Heart left ventricle (tissue), 16 donors: ENCODE measurements around the gene PTPRE. TPM values are rescaled to one million over a fixed set of nuclear protein-coding genes. Genes with fewer than 3 reads are reported as not detected.

Source experiments
- ATAC-seq, 4 donors: fragments of 200-7000 bp; cut with Tn5 transposase; one replicate each; pipeline ENCODE4 v1.9.1; 2020 to 2022; ENCODE audit warnings: moderate library complexity in 4 of 4, mild to moderate bottlenecking in 3 of 4, moderate number of reproducible peaks in 1 of 4
- DNase-seq, 5 donors: peaks; one replicate each; pipeline ENCODE4 v3.0.0-alpha.2; 2020
- H3K27ac ChIP-seq, 12 donors: fragments of 200-600 bp; sonication (generic) in 4 of 12; one replicate each; pipeline versions ENCODE4 v1.5.0 to v1.8.0; 2016 to 2022; ENCODE audit warnings: mild to moderate bottlenecking in 2 of 12
- H3K27me3 ChIP-seq, 9 donors: fragments of 200-600 bp; sonication (generic) in 2 of 9; one replicate each; pipeline versions ENCODE4 v1.5.1 to v1.8.0; 2016 to 2022; ENCODE audit warnings: mild to moderate bottlenecking in 3 of 9
- H3K36me3 ChIP-seq, 9 donors: fragments of 200-600 bp; sonication (generic) in 2 of 9; one replicate each; pipeline versions ENCODE4 v1.5.0 to v1.8.0; 2018 to 2022; ENCODE audit warnings: mild to moderate bottlenecking in 2 of 9
- H3K4me1 ChIP-seq, 12 donors: fragments of 200-600 bp; sonication (generic) in 4 of 12; one replicate each; pipeline versions ENCODE4 v1.5.0 to v1.8.0; 2016 to 2022; ENCODE audit warnings: mild to moderate bottlenecking in 3 of 12
- H3K4me3 ChIP-seq, 12 donors: fragments of 200-600 bp; sonication (generic) in 4 of 12; one replicate each; pipeline versions ENCODE4 v1.5.0 to v1.8.0; 2017 to 2022; ENCODE audit warnings: mild to moderate bottlenecking in 9 of 12, moderate library complexity in 4 of 12
- H3K9me3 ChIP-seq, 12 donors: fragments of 200-600 bp; sonication (generic) in 4 of 12; one replicate each; pipeline versions ENCODE4 v1.5.0 to v1.8.0; 2016 to 2022; ENCODE audit warnings: mild to moderate bottlenecking in 1 of 12
- POLR2A ChIP-seq, 2 donors: fragments of 450-650 bp; IDR thresholded peaks; one replicate each; pipeline ENCODE4 v1.6.1; 2017; ENCODE audit warnings: antibody characterized with exemption in 2 of 2, mild to moderate bottlenecking in 2 of 2, moderate library complexity in 2 of 2
- WGBS, 4 donors: extraction: QIAGEN DNeasy Blood & Tissue Kit in 2 of 4; methylation state at CpG; one replicate each; pipeline versions ENCODE4 v1.1.5 to v1.1.7; 2013 to 2018; 5-methylcytosine and 5-hydroxymethylcytosine counted together
- intact Hi-C, 10 donors: fragments of 100-400 bp; cut with DNase I; formaldehyde crosslinking; loops; one replicate each; pipeline versions ENCODE4 v1.11.1 to v1.14.2; 2022
- polyA plus RNA-seq, 2 donors: library from polyadenylated mRNA; stranded (reverse); fragments of 200-250 nt; gene quantifications; one replicate each; pipeline ENCODE4 v1.2.3, GENCODE V29; 2013
- total RNA-seq, 9 donors: library from RNA; depleted of rRNA in 2 of 9; stranded (reverse); fragments of >200 nt in 2 of 9; fragmentation: NEBNext Ultra II Directional in 3 of 9; extraction: Animal tissue kit (Norgen Biotek cat#: 25700) in 3 of 9; gene quantifications; one replicate each; pipeline versions ENCODE4 v1.1.0 to v1.2.4, GENCODE V29; 2016 to 2023
- TF ChIP-seq, protein P1 (sequence below), 12 donors: fragments of 200-600 bp; sonication (generic) in 4 of 12; IDR thresholded peaks; one replicate each; pipeline versions ENCODE4 v1.5.0 to v1.8.0; 2018 to 2022; ENCODE audit warnings: antibody characterized with exemption in 12 of 12, mild to moderate bottlenecking in 5 of 12
- donor health status: ischemic (EF 13 %, LVEDD 7.1; RV severe dilation, severe dysfunction).
- donor health status: healthy with polysubstance abuse.
- donor health status: DM: no; HTN: yes; CAD: no.
- donor health status: DM: no; HTN: no; CAD: no.
- donor health status: ischemic (EF 25% LVEDD 6.9; RV normal size, moderate dysfunction).
- donor health status: ischemic (EF 25% LVEDD 5.7; RV mildly dilated, moderate dysfunction).
- donor health status: healthy.
- donor health status: DM: yes; HTN: yes; CAD: no.
- donor health status: ischemic (EF 35%, LVEDD 5.7; RV mildly dilated, moderate dysfunction).
- donor health status: nonischemic (EF 11% LVEDD 7.7; RV severe dilation, severe dysfunction).
- donor health status: DM: yes; HTN: yes; CAD: no.
- donor health status: PGD.
- donor health status: ischemic (EF 29% LVEDD 5.4; RV normal size, mild dysfunction).
- donor health status: nonischemic (EF 23%, LVEDD 6.1; RV moderate dilation, normal function).

Gene PTPRE
- total and polyA plus RNA-seq, 11 donors = 6.9 to 55.0 (median 24.1) TPM

DNA sequence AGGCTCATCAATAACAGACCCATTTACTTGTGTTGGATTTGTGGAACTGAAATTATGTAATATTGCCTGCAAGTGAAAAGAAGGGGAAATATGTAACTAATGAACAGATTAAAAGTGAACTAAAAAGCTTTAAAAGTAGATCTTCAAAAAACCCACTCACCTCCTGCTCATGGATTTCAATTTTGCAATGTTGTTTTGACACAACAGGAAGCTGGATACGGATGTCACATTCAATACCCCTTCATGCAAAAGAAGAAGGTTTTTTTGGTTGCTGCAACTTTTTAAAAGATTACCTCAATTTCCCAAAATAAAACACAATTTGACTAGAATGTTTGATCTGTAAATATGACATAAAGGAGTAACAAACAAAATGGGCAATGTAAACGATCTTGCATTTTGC lies 216.0 kb downstream of the PTPRE start:
- Histone ChIP-seq H3K27ac (no peak overlapping the region), H3K27me3 (peaks cover 6 to 59% (median 15%) of the 10 kb centered on the region in 9 donors), H3K36me3 (no peaks in the 10 kb centered on the region), H3K9me3 (no peaks in the 10 kb centered on the region), H3K4me1 (peaks cover 4 to 35% (median 16%) of the 10 kb centered on the region in 12 donors), H3K4me3 (no peak overlapping the region)
- no peak for TF ChIP-seq POLR2A (IDR thresholded peaks at IDR 0.05)
- TF ChIP-seq, protein P1, sequence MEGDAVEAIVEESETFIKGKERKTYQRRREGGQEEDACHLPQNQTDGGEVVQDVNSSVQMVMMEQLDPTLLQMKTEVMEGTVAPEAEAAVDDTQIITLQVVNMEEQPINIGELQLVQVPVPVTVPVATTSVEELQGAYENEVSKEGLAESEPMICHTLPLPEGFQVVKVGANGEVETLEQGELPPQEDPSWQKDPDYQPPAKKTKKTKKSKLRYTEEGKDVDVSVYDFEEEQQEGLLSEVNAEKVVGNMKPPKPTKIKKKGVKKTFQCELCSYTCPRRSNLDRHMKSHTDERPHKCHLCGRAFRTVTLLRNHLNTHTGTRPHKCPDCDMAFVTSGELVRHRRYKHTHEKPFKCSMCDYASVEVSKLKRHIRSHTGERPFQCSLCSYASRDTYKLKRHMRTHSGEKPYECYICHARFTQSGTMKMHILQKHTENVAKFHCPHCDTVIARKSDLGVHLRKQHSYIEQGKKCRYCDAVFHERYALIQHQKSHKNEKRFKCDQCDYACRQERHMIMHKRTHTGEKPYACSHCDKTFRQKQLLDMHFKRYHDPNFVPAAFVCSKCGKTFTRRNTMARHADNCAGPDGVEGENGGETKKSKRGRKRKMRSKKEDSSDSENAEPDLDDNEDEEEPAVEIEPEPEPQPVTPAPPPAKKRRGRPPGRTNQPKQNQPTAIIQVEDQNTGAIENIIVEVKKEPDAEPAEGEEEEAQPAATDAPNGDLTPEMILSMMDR (IDR thresholded peaks at IDR 0.05) = no peak
- WGBS, 4 donors = 78 to 85% (median 84%) methylated on average over 2 of the region's 2 CpGs
- intact Hi-C loops = no loop called here
- ATAC-seq = no peak
- DNase-seq = no peak

DNA sequence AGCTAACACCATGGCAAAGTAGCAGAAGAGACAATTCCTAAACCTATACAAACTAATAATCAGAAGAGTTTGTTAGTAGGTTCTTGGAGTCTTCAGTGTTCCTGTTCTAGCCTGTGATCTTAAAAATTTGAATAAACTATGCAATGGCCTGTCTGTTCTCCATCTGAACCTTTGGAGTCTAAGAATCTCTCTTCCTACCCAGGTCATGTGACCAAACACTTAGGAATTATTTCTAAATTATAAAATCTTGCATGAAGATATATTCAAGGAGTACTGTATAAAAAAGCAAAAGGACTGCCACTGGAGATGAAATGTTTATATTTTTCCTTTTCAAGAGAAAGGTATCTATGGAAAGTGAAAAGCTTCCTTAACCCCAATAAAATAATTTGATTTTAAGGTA lies 216.9 kb downstream of the PTPRE start:
- TF ChIP-seq, protein P1 (IDR thresholded peaks at IDR 0.05) = no peak
- no peak for TF ChIP-seq POLR2A (IDR thresholded peaks at IDR 0.05)
- ATAC-seq = no peak

DNA sequence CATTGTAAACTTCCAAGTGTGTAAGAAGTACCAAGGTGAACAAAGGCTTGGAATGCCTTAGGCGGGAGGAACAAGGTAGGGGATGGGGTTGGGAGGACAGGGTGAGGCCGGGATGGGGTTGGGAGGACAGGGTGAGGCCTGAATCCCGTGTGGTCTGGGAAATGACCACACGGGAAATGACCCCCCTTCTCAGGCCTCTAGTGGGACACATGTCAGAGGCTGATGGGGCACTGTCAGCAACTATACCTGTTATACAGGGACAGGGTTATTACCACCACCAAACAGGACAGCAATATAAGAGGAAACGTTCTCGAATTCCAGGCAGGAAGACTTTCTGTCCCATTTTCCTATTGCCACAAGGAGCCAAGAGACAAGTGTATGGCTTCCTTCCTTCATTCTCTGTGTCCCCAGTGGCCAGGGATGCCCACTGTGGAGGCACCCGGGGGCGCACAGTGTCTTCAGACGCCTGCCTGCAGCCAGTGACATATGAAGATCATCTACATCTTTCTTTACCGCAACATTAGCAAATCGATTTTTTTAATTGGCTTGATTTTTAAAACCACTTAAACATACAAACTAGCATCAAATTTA lies 218.0 kb downstream of the PTPRE start:
- intact Hi-C loops = no loop called here
- H3K4me1 ChIP-seq = peaks cover 4 to 35% (median 16%) of the 10 kb centered on the region in 12 donors
- no peak for TF ChIP-seq POLR2A (IDR thresholded peaks at IDR 0.05)
- TF ChIP-seq, protein P1 (IDR thresholded peaks at IDR 0.05) = no peak
- DNase-seq = no peak
- no peaks in the 10 kb centered on the region for H3K9me3 ChIP-seq
- H3K36me3 ChIP-seq = no peaks in the 10 kb centered on the region
- WGBS, 4 donors = 35 to 41% (median 37%) methylated on average over 10 to 11 of the region's 11 CpGs
- no peak overlapping the region for H3K27ac ChIP-seq
- peaks cover 6 to 48% (median 15%) of the 10 kb centered on the region in 9 donors for H3K27me3 ChIP-seq
- peak overlapping the region in 2 of 12 donors; percentile 56 to 85 for H3K4me3 ChIP-seq
- ATAC-seq = no peak

More for the DNA sequence above, 216.9 kb downstream of the PTPRE start:
- Histone ChIP-seq H3K27me3 (peaks cover 6 to 55% (median 15%) of the 10 kb centered on the region in 9 donors), H3K27ac (no peak overlapping the region), H3K4me3 (peak overlapping the region in 1 of 12 donors; percentile 85), H3K36me3 (no peaks in the 10 kb centered on the region), H3K9me3 (no peaks in the 10 kb centered on the region), H3K4me1 (peaks cover 4 to 35% (median 16%) of the 10 kb centered on the region in 12 donors)
- intact Hi-C loops = no loop called here
- no peak for DNase-seq

DNA sequence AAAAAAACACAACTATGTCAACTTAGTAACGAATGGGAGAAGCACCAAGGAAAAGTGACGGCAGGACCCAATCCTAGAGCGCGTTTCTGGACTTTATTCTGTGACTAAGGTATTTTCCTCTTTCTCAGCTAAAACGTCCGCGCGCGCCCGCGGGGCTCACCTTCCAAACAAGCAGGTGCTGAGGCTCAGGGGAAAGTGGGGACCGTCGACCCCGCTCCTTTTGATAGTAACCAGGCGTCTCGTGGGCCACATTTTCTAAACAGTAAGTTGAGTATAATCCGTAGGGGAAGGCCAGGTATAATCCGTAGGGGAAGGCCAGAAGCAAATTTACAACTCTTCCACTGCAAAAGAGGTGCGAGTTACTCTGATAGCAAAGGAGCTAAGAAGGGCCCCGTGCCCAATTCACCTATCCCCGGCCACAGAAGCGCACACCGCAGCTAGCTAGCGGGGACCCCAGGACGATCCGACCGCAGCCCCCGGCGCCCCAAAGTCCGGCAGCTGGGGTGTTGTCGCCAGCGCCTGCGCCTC lies 218.6 kb downstream of the PTPRE start:
- H3K27me3 ChIP-seq = peaks cover 6 to 46% (median 15%) of the 10 kb centered on the region in 9 donors
- no peaks in the 10 kb centered on the region for H3K9me3 ChIP-seq
- no peak overlapping the region for H3K27ac ChIP-seq
- ATAC-seq (no peak), DNase-seq (no peak)
- 3 to 5% (median 4%) methylated on average over 27 to 33 of the region's 33 CpGs for WGBS, 4 donors
- peaks cover 4 to 35% (median 16%) of the 10 kb centered on the region in 12 donors for H3K4me1 ChIP-seq
- TF ChIP-seq, protein P1 (IDR thresholded peaks at IDR 0.05) = no peak
- TF ChIP-seq POLR2A (IDR thresholded peaks at IDR 0.05) = no peak
- peak overlapping the region; percentile 19 to 85 (median 58) for H3K4me3 ChIP-seq
- no peaks in the 10 kb centered on the region for H3K36me3 ChIP-seq
- intact Hi-C loops = no loop called here
